ENCODE results near the gene PCDH9. TPM values are rescaled to one million over a fixed set of nuclear protein-coding genes. Genes with fewer than 3 reads are reported as not detected.

The PCDH9 gene
- total and polyA plus RNA-seq, 10 donors: 0.24 to 8.1 (median 3.8) TPM

GRCh38 chr13:66560189-66560588 lies 669.9 kb downstream of the PCDH9 start:
- 73 to 89% (median 84%) methylated on average over 3 of the region's 3 CpGs for WGBS, 5 donors
- intact Hi-C loops (cut with DNase I; ENCODE audit: low total_unique reads): no loop called here
- H3K4me1 ChIP-seq: no peaks in the 10 kb centered on the region
- peaks cover 0 to 4% (median 0%) of the 10 kb centered on the region in 8 donors for H3K9me3 ChIP-seq
- TF ChIP-seq CTCF (IDR thresholded peaks at IDR 0.05 in 8 of 11, conservative IDR thresholded peaks at IDR 0.05 in 3 of 11) (no peak), POLR2AphosphoS5 (IDR thresholded peaks at IDR 0.05) (no peak), POLR2A (IDR thresholded peaks at IDR 0.05) (no peak)
- H3K27ac ChIP-seq: no peak overlapping the region
- H3K27me3 ChIP-seq (replicated peaks in 1 of 7): no peaks in the 10 kb centered on the region
- no peak for DNase-seq
- H3K36me3 ChIP-seq: no peaks in the 10 kb centered on the region
- H3K4me3 ChIP-seq: no peak overlapping the region

GRCh38 chr13:66559093-66559492 lies 671.0 kb downstream of the PCDH9 start:
- Histone ChIP-seq H3K27me3 (replicated peaks in 1 of 7) (no peaks in the 10 kb centered on the region), H3K4me1 (no peaks in the 10 kb centered on the region), H3K36me3 (no peaks in the 10 kb centered on the region), H3K27ac (no peak overlapping the region), H3K4me3 (no peak overlapping the region), H3K9me3 (peaks cover 0 to 4% (median 0%) of the 10 kb centered on the region in 8 donors)
- intact Hi-C loops (cut with DNase I; ENCODE audit: low total_unique reads): no loop called here
- TF ChIP-seq CTCF (IDR thresholded peaks at IDR 0.05 in 8 of 11, conservative IDR thresholded peaks at IDR 0.05 in 3 of 11) (no peak), POLR2A (IDR thresholded peaks at IDR 0.05) (no peak), POLR2AphosphoS5 (IDR thresholded peaks at IDR 0.05) (no peak)
- no peak for DNase-seq

GRCh38 chr13:66558506-66558905 lies 671.6 kb downstream of the PCDH9 start:
- no peaks in the 10 kb centered on the region for H3K4me1 ChIP-seq
- no peak overlapping the region for H3K27ac ChIP-seq
- H3K27me3 ChIP-seq (replicated peaks in 1 of 7): no peaks in the 10 kb centered on the region
- intact Hi-C loops (cut with DNase I; ENCODE audit: low total_unique reads): no loop called here
- no peak for DNase-seq
- H3K4me3 ChIP-seq: no peak overlapping the region
- no peaks in the 10 kb centered on the region for H3K36me3 ChIP-seq
- H3K9me3 ChIP-seq: peaks cover 0 to 4% (median 0%) of the 10 kb centered on the region in 8 donors
- no peak for TF ChIP-seq CTCF (IDR thresholded peaks at IDR 0.05 in 8 of 11, conservative IDR thresholded peaks at IDR 0.05 in 3 of 11)
- no peak for TF ChIP-seq POLR2A (IDR thresholded peaks at IDR 0.05)
- no peak for TF ChIP-seq POLR2AphosphoS5 (IDR thresholded peaks at IDR 0.05)
- WGBS, 5 donors: 53 to 71% (median 64%) methylated on average over 2 of the region's 2 CpGs

GRCh38 chr13:66557357-66557756 lies 672.8 kb downstream of the PCDH9 start:
- Histone ChIP-seq H3K4me1 (no peaks in the 10 kb centered on the region), H3K9me3 (peaks cover 0 to 2% (median 0%) of the 10 kb centered on the region in 8 donors), H3K27ac (no peak overlapping the region), H3K4me3 (no peak overlapping the region), H3K27me3 (replicated peaks in 1 of 7) (no peaks in the 10 kb centered on the region), H3K36me3 (no peaks in the 10 kb centered on the region)
- TF ChIP-seq POLR2AphosphoS5 (IDR thresholded peaks at IDR 0.05) (no peak), CTCF (IDR thresholded peaks at IDR 0.05 in 8 of 11, conservative IDR thresholded peaks at IDR 0.05 in 3 of 11) (no peak), POLR2A (IDR thresholded peaks at IDR 0.05) (no peak)
- intact Hi-C loops (cut with DNase I; ENCODE audit: low total_unique reads): no loop called here
- WGBS, 5 donors: 77 to 94% (median 83%) methylated on average over 3 of the region's 3 CpGs
- no peak for DNase-seq
